ENCODE results near the gene JAZF1.

Gene JAZF1

DNA sequence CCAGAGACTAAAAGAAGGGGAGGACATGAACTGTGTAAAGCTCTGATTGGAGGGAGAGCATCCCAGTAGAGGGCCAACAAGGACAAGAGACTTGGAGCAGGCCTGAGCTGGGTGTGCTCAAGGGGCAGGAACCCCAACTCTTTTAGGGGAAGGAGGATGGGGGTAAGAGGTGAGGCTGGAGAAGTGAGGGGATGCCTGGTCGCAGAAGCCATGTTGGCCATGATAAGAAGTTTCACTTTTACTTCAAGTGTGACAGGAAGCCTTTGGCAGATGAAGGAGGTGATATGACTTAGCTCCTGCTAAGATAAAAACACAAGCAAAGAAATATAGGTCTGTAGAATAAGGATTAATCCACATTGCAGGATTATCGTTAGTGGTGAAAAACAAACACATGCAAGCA lies 208.3 kb downstream of the JAZF1 start:
- Histone ChIP-seq H3K9ac (ENCODE audit: low read length) (no peak overlapping the region), H3K36me3 (ENCODE audit: insufficient read depth, low read length) (no peaks in the 10 kb centered on the region), H2AFZ (ENCODE audit: low read length) (no peak overlapping the region), H3K4me1 (ENCODE audit: insufficient read depth, low read length, severe bottlenecking) (no peaks in the 10 kb centered on the region), H3K27me3 (ENCODE audit: insufficient read depth, low read length) (no peaks in the 10 kb centered on the region), H3F3A (ENCODE audit: insufficient read depth, low read length) (no peaks in the 10 kb centered on the region), H4K20me1 (ENCODE audit: insufficient read depth, low read length) (no peaks in the 10 kb centered on the region), H3K4me2 (ENCODE audit: low read length) (no peak overlapping the region), H3K9me2 (ENCODE audit: low read depth, low read length) (no peaks in the 10 kb centered on the region), H3K4me3 (ENCODE audit: low read depth, low read length, poor library complexity, severe bottlenecking) (no peak overlapping the region), H3K27ac (ENCODE audit: low read depth, low read length, poor library complexity, severe bottlenecking) (no peak overlapping the region), H3K79me2 (ENCODE audit: insufficient read depth, low read length) (no peaks in the 10 kb centered on the region), H3K9me3 (ENCODE audit: low read length) (no peaks in the 10 kb centered on the region)
- no peak for TF ChIP-seq EZH2 (IDR thresholded peaks at IDR 0.05; ENCODE audit: borderline replicate concordance, low read length)
- TF ChIP-seq CTCF (IDR thresholded peaks at IDR 0.05; ENCODE audit: low read length): no peak

- no peaks in the 10 kb centered on the region for H3K36me3 ChIP-seq (ENCODE audit: insufficient read depth, low read length)
- TF ChIP-seq EZH2 (IDR thresholded peaks at IDR 0.05; ENCODE audit: borderline replicate concordance, low read length) (no peak), CTCF (IDR thresholded peaks at IDR 0.05; ENCODE audit: low read length) (no peak)
- H3K9me2 ChIP-seq (ENCODE audit: low read depth, low read length): no peaks in the 10 kb centered on the region
- no peaks in the 10 kb centered on the region for H3K9me3 ChIP-seq (ENCODE audit: low read length)
- H4K20me1 ChIP-seq (ENCODE audit: insufficient read depth, low read length): no peaks in the 10 kb centered on the region
- no peak overlapping the region for H3K4me3 ChIP-seq (ENCODE audit: low read depth, low read length, poor library complexity, severe bottlenecking)
- H2AFZ ChIP-seq (ENCODE audit: low read length): no peak overlapping the region
- H3F3A ChIP-seq (ENCODE audit: insufficient read depth, low read length): no peaks in the 10 kb centered on the region
- H3K4me2 ChIP-seq (ENCODE audit: low read length): no peak overlapping the region
- H3K27me3 ChIP-seq (ENCODE audit: insufficient read depth, low read length): no peaks in the 10 kb centered on the region
- H3K79me2 ChIP-seq (ENCODE audit: insufficient read depth, low read length): no peaks in the 10 kb centered on the region
- H3K4me1 ChIP-seq (ENCODE audit: insufficient read depth, low read length, severe bottlenecking): peaks cover 7% of the 10 kb centered on the region
- no peak overlapping the region for H3K27ac ChIP-seq (ENCODE audit: low read depth, low read length, poor library complexity, severe bottlenecking)
- H3K9ac ChIP-seq (ENCODE audit: low read length): no peak overlapping the region
Observed at GRCh38 chr7:27971171-27971812, 209.3 kb downstream of the JAZF1 start.

DNA sequence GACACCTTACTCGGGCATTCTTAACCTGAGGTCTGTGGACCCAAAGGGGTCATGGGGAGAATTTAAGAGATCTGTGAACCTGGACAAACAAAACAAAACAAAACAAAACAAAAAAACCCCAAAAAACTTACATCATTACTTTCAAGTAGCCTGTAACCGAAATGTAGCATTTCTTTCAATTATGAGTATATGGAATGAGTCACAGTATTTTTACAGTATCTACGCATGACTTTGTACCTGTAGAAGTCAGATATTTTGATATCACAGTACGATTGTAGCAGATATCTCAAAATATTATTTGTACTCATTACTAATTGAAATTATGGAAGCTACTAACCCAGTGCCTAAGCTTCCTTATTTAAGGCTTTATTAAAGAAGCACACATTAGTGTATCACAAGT lies 210.2 kb downstream of the JAZF1 start:
- Histone ChIP-seq H3K27ac (ENCODE audit: low read depth, low read length, poor library complexity, severe bottlenecking) (no peak overlapping the region), H3K9ac (ENCODE audit: low read length) (no peak overlapping the region), H3K4me2 (ENCODE audit: low read length) (no peak overlapping the region), H2AFZ (ENCODE audit: low read length) (no peak overlapping the region), H3F3A (ENCODE audit: insufficient read depth, low read length) (no peaks in the 10 kb centered on the region), H3K27me3 (ENCODE audit: insufficient read depth, low read length) (no peaks in the 10 kb centered on the region), H3K36me3 (ENCODE audit: insufficient read depth, low read length) (no peaks in the 10 kb centered on the region), H3K9me3 (ENCODE audit: low read length) (no peaks in the 10 kb centered on the region), H3K9me2 (ENCODE audit: low read depth, low read length) (no peaks in the 10 kb centered on the region), H3K79me2 (ENCODE audit: insufficient read depth, low read length) (no peaks in the 10 kb centered on the region), H3K4me1 (ENCODE audit: insufficient read depth, low read length, severe bottlenecking) (peaks cover 11% of the 10 kb centered on the region), H3K4me3 (ENCODE audit: low read depth, low read length, poor library complexity, severe bottlenecking) (no peak overlapping the region), H4K20me1 (ENCODE audit: insufficient read depth, low read length) (no peaks in the 10 kb centered on the region)
- TF ChIP-seq EZH2 (IDR thresholded peaks at IDR 0.05; ENCODE audit: borderline replicate concordance, low read length) (no peak), CTCF (IDR thresholded peaks at IDR 0.05; ENCODE audit: low read length) (no peak)

Measured in OCI-LY1 (cell line).